Kidney (tissue), 11 donors: ENCODE results near the gene ANXA8. TPM values are rescaled to one million over a fixed set of nuclear protein-coding genes. Genes with fewer than 3 reads are reported as not detected.
"Not testable (repeated sequence)": the region's sequence is repeated elsewhere in the genome, so short reads cannot be mapped to it uniquely, and the experiment has no call there.

Source experiments
- DNase-seq, 5 donors: peaks; one replicate each; pipeline ENCODE4 v3.0.0-alpha.2; 2013 to 2020
- FAIRE-seq: peaks from 2 replicates; lab custom pipeline; 2012; peaks lifted over from hg19 to GRCh38; lab: Jason Lieb, UNC
- H3K27ac ChIP-seq, 2 donors: one replicate each; pipeline ENCODE4 v1.7.0; 2013; ENCODE audit warnings: low read depth in 2 of 2, low read length in 2 of 2, inconsistent platforms in 1 of 2
- H3K27me3 ChIP-seq: one replicate; pipeline ENCODE4 v1.7.1; 2013; ENCODE audit warnings: low read length, inconsistent platforms; ENCODE audit not compliant: control insufficient read depth, insufficient read depth
- H3K36me3 ChIP-seq, 3 donors: one replicate each; pipeline versions ENCODE4 v1.7.0 to v1.7.1; 2013; ENCODE audit warnings: low read length in 3 of 3, control low read depth in 1 of 3, inconsistent platforms in 1 of 3; ENCODE audit not compliant: insufficient read depth in 3 of 3, control insufficient read depth in 2 of 3
- H3K4me1 ChIP-seq, 3 donors: one replicate each; pipeline versions ENCODE4 v1.7.0 to v1.7.1; 2013; ENCODE audit warnings: low read length in 3 of 3, inconsistent platforms in 1 of 3, low read depth in 1 of 3; ENCODE audit not compliant: control insufficient read depth in 2 of 3, insufficient read depth in 2 of 3
- H3K4me3 ChIP-seq, 3 donors: one replicate each; pipeline versions ENCODE4 v1.7.0 to v1.8.1; 2013; ENCODE audit warnings: low read length in 3 of 3, control low read depth in 1 of 3, inconsistent platforms in 1 of 3
- H3K9ac ChIP-seq, 3 donors: one replicate each; pipeline versions ENCODE4 v1.7.0 to v1.7.1; 2013; ENCODE audit warnings: low read length in 3 of 3, control low read depth in 1 of 3, inconsistent platforms in 1 of 3
- H3K9me3 ChIP-seq, 3 donors: one replicate each; pipeline versions ENCODE4 v1.7.0 to v1.7.1; 2013; ENCODE audit warnings: low read length in 3 of 3, control low read depth in 1 of 3, inconsistent platforms in 1 of 3; ENCODE audit not compliant: control insufficient read depth in 2 of 3, insufficient read depth in 1 of 3
- intact Hi-C: fragments of 100-400 bp; cut with DNase I; formaldehyde crosslinking; loops from one replicate; pipeline ENCODE4 v1.11.1; 2022
- polyA plus RNA-seq: library from polyadenylated mRNA; stranded (reverse); fragments of 350-450 nt; fragmentation: Illumina TruSeq; extraction: RNeasy Lipid Tissue Mini Kit (QIAGEN cat#74804); gene quantifications from one replicate; pipeline ENCODE4 v1.2.3, GENCODE V29; 2014; ENCODE audit warnings: low read depth, low replicate concordance; ENCODE audit not compliant: insufficient read depth
- total RNA-seq: library from RNA; stranded (reverse); fragmentation: NEBNext Ultra II Directional; extraction: Animal tissue kit (Norgen Biotek cat#: 25700); gene quantifications from one replicate; pipeline ENCODE4 v1.2.1, GENCODE V29; 2021
- donor health status: control.
- donor health status: control.
- donor health status: DM: yes; HTN: yes; CAD: no.
- donor health status: Normal renal cell carcinoma (clear cell type).

Gene ANXA8
- total and polyA plus RNA-seq, 2 donors from 2014 or later: 0.16 TPM; not detected in 1

- H3K9ac ChIP-seq, FAIRE-seq, H3K9me3 ChIP-seq, H3K36me3 ChIP-seq, H3K4me1 ChIP-seq, H3K4me3 ChIP-seq, H3K27me3 ChIP-seq, intact Hi-C loops, H3K27ac ChIP-seq, DNase-seq: not testable (repeated sequence)
These were observed 11.3 kb downstream of the ANXA8 start for GRCh38 chr10:47472647-47473046.

GRCh38 chr10:47472072-47472471 lies 11.8 kb downstream of the ANXA8 start:
- DNase-seq, H3K27me3 ChIP-seq, H3K27ac ChIP-seq, intact Hi-C loops, H3K4me3 ChIP-seq, H3K36me3 ChIP-seq, FAIRE-seq, H3K9me3 ChIP-seq, H3K9ac ChIP-seq, H3K4me1 ChIP-seq: not testable (repeated sequence)

GRCh38 chr10:47468731-47469528 lies 15.0 kb downstream of the ANXA8 start:
- intact Hi-C loops, H3K27ac ChIP-seq, H3K9me3 ChIP-seq, FAIRE-seq, H3K9ac ChIP-seq, H3K4me3 ChIP-seq, H3K36me3 ChIP-seq, H3K27me3 ChIP-seq, H3K4me1 ChIP-seq: not testable (repeated sequence)
- peak in 1 of 5 donors; percentile 65 for DNase-seq

GRCh38 chr10:47467957-47468356 lies 16.0 kb downstream of the ANXA8 start:
- intact Hi-C loops: not testable (repeated sequence)

GRCh38 chr10:47467458-47467857 lies 16.5 kb downstream of the ANXA8 start:
- H3K27ac ChIP-seq, H3K4me1 ChIP-seq, H3K36me3 ChIP-seq, H3K4me3 ChIP-seq, H3K9ac ChIP-seq, H3K27me3 ChIP-seq, H3K9me3 ChIP-seq, intact Hi-C loops, FAIRE-seq: not testable (repeated sequence)
- peak in 1 of 5 donors; percentile 43 for DNase-seq

More at GRCh38 chr10:47467957-47468356, 16.0 kb downstream of the ANXA8 start:
- H3K4me1 ChIP-seq, DNase-seq, H3K27ac ChIP-seq, H3K9me3 ChIP-seq, H3K9ac ChIP-seq, H3K27me3 ChIP-seq, H3K4me3 ChIP-seq, FAIRE-seq, H3K36me3 ChIP-seq: not testable (repeated sequence)

- FAIRE-seq, intact Hi-C loops: not testable (repeated sequence)
These were observed 18.5 kb downstream of the ANXA8 start for GRCh38 chr10:47465216-47465917.

GRCh38 chr10:47462577-47463358 lies 21.1 kb downstream of the ANXA8 start:
- H3K9ac ChIP-seq, H3K36me3 ChIP-seq, intact Hi-C loops, H3K4me1 ChIP-seq, H3K9me3 ChIP-seq, H3K27ac ChIP-seq, H3K4me3 ChIP-seq, H3K27me3 ChIP-seq, DNase-seq, FAIRE-seq: not testable (repeated sequence)

More at GRCh38 chr10:47465216-47465917, 18.5 kb downstream of the ANXA8 start:
- not testable (repeated sequence) for H3K36me3 ChIP-seq, H3K9ac ChIP-seq, H3K4me3 ChIP-seq, H3K27ac ChIP-seq, DNase-seq, H3K27me3 ChIP-seq, H3K4me1 ChIP-seq, H3K9me3 ChIP-seq
